A549 (cell line): ENCODE results near the gene CDC42. TPM values are rescaled to one million over a fixed set of nuclear protein-coding genes. Genes with fewer than 3 reads are reported as not detected.

ENCODE experiments used
- ATAC-seq, 2 experiments: fragments of 200-7000 bp in 1 of 2; fragments of >200 bp in 1 of 2; cut with Nextera tagmentation in 1 of 2; cut with Tn5 transposase in 1 of 2; 3 replicates each; pipeline versions ENCODE4 v1.8.0 to v1.9.1; 2018 to 2020; ENCODE audit warnings: mild to moderate bottlenecking in 1 of 2, moderate library complexity in 1 of 2
- CTCF ChIA-PET: fragments of 300-600 bp; sonication (Branson Sonifier 250); formaldehyde crosslinking; extraction: SDS; loops from one replicate; lab custom pipeline; 2021; ENCODE audit warnings: antibody characterized with exemption, inconsistent platforms; lab: Yijun Ruan, JAX
- POLR2A ChIA-PET: fragments of 350-600 bp; formaldehyde crosslinking; extraction: SDS; loops from one replicate; lab custom pipeline; 2021; ENCODE audit warnings: antibody characterized with exemption, inconsistent platforms; lab: Yijun Ruan, JAX
- DNase-seq, 2 experiments: peaks; one replicate each; pipeline versions ENCODE4 v3.0.0 to v3.0.0-alpha.2; 2011 to 2016; ENCODE audit warnings: low read depth in 1 of 2, low spot score in 1 of 2
- FAIRE-seq: peaks from 2 replicates; lab custom pipeline; 2011; peaks lifted over from hg19 to GRCh38; lab: Jason Lieb, UNC
- H3K27ac ChIP-seq, 2 experiments: fragments of >200 bp; sonication (Bioruptor Twin); formaldehyde crosslinking; 3 replicates each; pipeline ENCODE4 v1.5.1; 2016 to 2017
- H3K4me1 ChIP-seq: fragments of >200 bp; sonication (Bioruptor Twin); formaldehyde crosslinking; 3 replicates; pipeline ENCODE4 v1.6.1; 2016
- H3K4me2 ChIP-seq: fragments of >200 bp; sonication (Bioruptor Twin); formaldehyde crosslinking; 3 replicates; pipeline ENCODE4 v1.6.1; 2016
- H3K4me3 ChIP-seq: fragments of >200 bp; sonication (Bioruptor Twin); formaldehyde crosslinking; 3 replicates; pipeline ENCODE4 v1.5.1; 2016
- H3K9me3 ChIP-seq: fragments of >200 bp; sonication (Bioruptor Twin); formaldehyde crosslinking; 3 replicates; pipeline ENCODE4 v1.6.1; 2016
- CBX2 ChIP-seq: fragments of 200-600 bp; sonication (generic); IDR thresholded peaks from 2 replicates; pipeline ENCODE4 v1.6.1; 2016; ENCODE audit warnings: low read depth, mild to moderate bottlenecking, borderline replicate concordance
- CBX8 ChIP-seq: fragments of 200-600 bp; sonication (generic); IDR thresholded peaks from 2 replicates; pipeline ENCODE4 v1.6.1; 2016
- CHD4 ChIP-seq: fragments of 200-600 bp; sonication (generic); IDR thresholded peaks from 2 replicates; pipeline ENCODE4 v1.6.1; 2016; ENCODE audit warnings: antibody characterized with exemption, mild to moderate bottlenecking, borderline replicate concordance
- EHF ChIP-seq: fragments of 250-450 bp; sonication (Bioruptor Pico); IDR thresholded peaks from 2 replicates; pipeline ENCODE4 v1.5.0; 2020; ENCODE audit warnings: mild to moderate bottlenecking
- EHMT2 ChIP-seq: fragments of 200-600 bp; sonication (generic); IDR thresholded peaks from 2 replicates; pipeline ENCODE4 v1.6.1; 2016; ENCODE audit warnings: antibody characterized with exemption, low read depth, mild to moderate bottlenecking, moderate library complexity
- FOXS1 ChIP-seq: fragments of 250-450 bp; sonication (Bioruptor Pico); IDR thresholded peaks from 2 replicates; pipeline ENCODE4 v1.5.0; 2020; ENCODE audit warnings: mild to moderate bottlenecking, moderate library complexity
- HDAC2 ChIP-seq: fragments of 200-600 bp; sonication (generic); IDR thresholded peaks from 2 replicates; pipeline ENCODE4 v1.6.1; 2016
- HMGXB4 ChIP-seq: fragments of 250-450 bp; sonication (Bioruptor Pico); IDR thresholded peaks from 2 replicates; pipeline ENCODE4 v1.5.0; 2021; ENCODE audit warnings: mild to moderate bottlenecking, moderate library complexity, borderline replicate concordance
- HOXB5 ChIP-seq: fragments of 250-450 bp; sonication (Bioruptor Pico); IDR thresholded peaks from 2 replicates; pipeline ENCODE4 v1.5.0; 2020; ENCODE audit warnings: mild to moderate bottlenecking, moderate library complexity
- JUN ChIP-seq, 2 experiments: fragments of >200 bp; sonication (Bioruptor Twin); formaldehyde crosslinking; IDR thresholded peaks; 2 replicates in 1 of 2; 3 replicates in 1 of 2; pipeline ENCODE4 v1.6.1; 2016 to 2017
- KDM1A ChIP-seq: fragments of 200-600 bp; sonication (generic); IDR thresholded peaks from 2 replicates; pipeline ENCODE4 v1.6.1; 2016; ENCODE audit warnings: low read depth, mild to moderate bottlenecking
- MYC ChIP-seq: IDR thresholded peaks from 2 replicates; pipeline ENCODE4 v1.6.1; 2012; ENCODE audit warnings: mild to moderate bottlenecking, inconsistent platforms, low read length, improper control_type of control experiment, borderline replicate concordance
- NFE2L2 ChIP-seq: fragments of 150-350 bp; conservative IDR thresholded peaks from 2 replicates; pipeline ENCODE4 v1.6.1; 2014; ENCODE audit warnings: low read length
- NPAS2 ChIP-seq: fragments of 250-450 bp; sonication (Bioruptor Pico); IDR thresholded peaks from 2 replicates; pipeline ENCODE4 v1.8.0; 2022; ENCODE audit warnings: mild to moderate bottlenecking, moderate library complexity, borderline replicate concordance
- PHF8 ChIP-seq: fragments of 200-600 bp; sonication (generic); IDR thresholded peaks from 2 replicates; pipeline ENCODE4 v1.6.1; 2016; ENCODE audit warnings: low read depth, mild to moderate bottlenecking, antibody characterized with exemption, moderate library complexity, borderline replicate concordance
- POLR2A ChIP-seq: IDR thresholded peaks from 2 replicates; pipeline ENCODE4 v1.6.1; 2012; ENCODE audit warnings: mild to moderate bottlenecking, low read length
- RARB ChIP-seq: fragments of 250-450 bp; sonication (Bioruptor Pico); IDR thresholded peaks from 2 replicates; pipeline ENCODE4 v1.8.0; 2021; ENCODE audit warnings: mild to moderate bottlenecking, moderate library complexity
- REST ChIP-seq: fragments of 200-600 bp; sonication (generic); IDR thresholded peaks from 2 replicates; pipeline ENCODE4 v1.6.1; 2016; ENCODE audit warnings: antibody characterized with exemption, mild to moderate bottlenecking, moderate library complexity
- SREBF2 ChIP-seq: fragments of 450-650 bp; IDR thresholded peaks from 2 replicates; pipeline ENCODE4 v1.6.1; 2014; ENCODE audit warnings: mild to moderate bottlenecking, moderate library complexity
- TP53 ChIP-seq: fragments of 250-450 bp; sonication (Bioruptor Pico); IDR thresholded peaks from 2 replicates; pipeline ENCODE4 v1.5.0; 2021; ENCODE audit warnings: mild to moderate bottlenecking, moderate library complexity
- ZC3H11A ChIP-seq: fragments of 450-650 bp; IDR thresholded peaks from 2 replicates; pipeline ENCODE4 v1.6.1; 2014; ENCODE audit warnings: antibody characterized with exemption, mild to moderate bottlenecking
- ZNF302 ChIP-seq: fragments of 250-450 bp; sonication (Bioruptor Pico); IDR thresholded peaks from 2 replicates; pipeline ENCODE4 v1.9.0; 2021; ENCODE audit warnings: inconsistent platforms, mild to moderate bottlenecking, moderate library complexity
- WGBS: methylation state at CpG from one replicate; pipeline ENCODE4 v1.1.6; 2017; ENCODE audit errors: missing lambda C conversion rate; 5-methylcytosine and 5-hydroxymethylcytosine counted together
- polyA plus RNA-seq, 4 experiments: library from polyadenylated mRNA; depleted of rRNA in 3 of 4; stranded (reverse); fragments of >200 nt; fragmentation: RNase III in 1 of 4; extraction: RNeasy Plus Mini Kit Qiagen cat#74134 plus additional on column Dnase treatment in 1 of 4; gene quantifications; 2 replicates in 3 of 4; 3 replicates in 1 of 4; pipeline ENCODE4 v1.2.3, GENCODE V29; 2011 to 2017

The CDC42 gene
- polyA plus RNA-seq, 2 of the 4 experiments (the other 2 are of a cell fraction), result 155 to 212 TPM

- CTCF ChIA-PET, result interaction anchor here (1.1 to 2.5 kb wide), 4 partner anchors 10 to 293 kb away, joined by 4 to 7 read pairs (median 5); no protein-coding TSS in a partner anchor
- POLR2A ChIA-PET, result no interaction called here
- no peak overlapping the region for H3K4me2 ChIP-seq
- no peak for FAIRE-seq
- H3K4me3 ChIP-seq, result no peak overlapping the region
- DNase-seq, result no peak
- 90% methylated on average over 7 of the region's 8 CpGs for WGBS
- H3K27ac ChIP-seq, result no peak overlapping the region
- H3K9me3 ChIP-seq, result no peaks in the 10 kb centered on the region
- ATAC-seq, result no peak
- H3K4me1 ChIP-seq, result no peaks in the 10 kb centered on the region
- TF ChIP-seq ZNF302 (CRISPR knock-in tag) (no peak), HMGXB4 (CRISPR knock-in tag) (no peak), HDAC2 (no peak), RARB (CRISPR knock-in tag) (no peak), PHF8 (no peak), ZC3H11A (no peak), MYC (no peak), EHF (CRISPR knock-in tag) (no peak), HOXB5 (CRISPR knock-in tag) (no peak), NFE2L2 (no peak), NPAS2 (CRISPR knock-in tag) (no peak), FOXS1 (CRISPR knock-in tag) (no peak), SREBF2 (no peak), CHD4 (no peak), CBX8 (no peak), POLR2A (no peak), CBX2 (no peak), KDM1A (no peak), EHMT2 (no peak), JUN (IDR thresholded peaks at IDR 0.05) (no peak)
- TF ChIP-seq, all 56 proteins: peak for 0
These were observed 70.5 kb downstream of the CDC42 start for GRCh38 chr1:22123071-22123390.

- no peaks in the 10 kb centered on the region for H3K4me1 ChIP-seq
- ATAC-seq, result no peak
- FAIRE-seq, result no peak
- no peak overlapping the region for H3K4me2 ChIP-seq
- H3K9me3 ChIP-seq, result no peaks in the 10 kb centered on the region
- CTCF ChIA-PET, result interaction anchor here (0.9 to 2.5 kb wide), 6 partner anchors 10 to 296 kb away, joined by 3 to 7 read pairs (median 4); no protein-coding TSS in a partner anchor
- POLR2A ChIA-PET, result no interaction called here
- H3K27ac ChIP-seq, result no peak overlapping the region
- H3K4me3 ChIP-seq, result no peak overlapping the region
- no peak for DNase-seq
- 91% methylated on average over 6 of the region's 9 CpGs for WGBS
- TF ChIP-seq FOXS1 (CRISPR knock-in tag), result no peak
- TF ChIP-seq REST, result no peak
- TF ChIP-seq RARB (CRISPR knock-in tag), result no peak
- no peak for TF ChIP-seq TP53
These were observed 71.4 kb downstream of the CDC42 start for GRCh38 chr1:22123901-22124404.
